ENCODE measurements around the gene PPIL6. TPM values are rescaled to one million over a fixed set of nuclear protein-coding genes. Genes with fewer than 3 reads are reported as not detected.

Gene PPIL6
- total RNA-seq, 4 donors from 2014 or later, result 0.59 to 18.0 (median 4.6) TPM

- no peak for DNase-seq
- TF ChIP-seq CTCF (IDR thresholded peaks at IDR 0.05), result no peak
- no peak for TF ChIP-seq POLR2A (IDR thresholded peaks at IDR 0.05)
- H3K27ac ChIP-seq, result no peak overlapping the region
- H3K36me3 ChIP-seq, result no peaks in the 10 kb centered on the region
- H3K4me1 ChIP-seq, result no peaks in the 10 kb centered on the region
- no peaks in the 10 kb centered on the region for H3K27me3 ChIP-seq
- intact Hi-C loops (cut with DNase I; ENCODE audit: low total_unique reads), result loop anchor here (10.0 kb wide), 1 partner anchor 209 kb away; no protein-coding TSS in a partner anchor
- H3K4me3 ChIP-seq, result no peak overlapping the region
- H3K9me3 ChIP-seq, result no peaks in the 10 kb centered on the region
Observed at GRCh38 chr6:109393886-109394281, 46.5 kb downstream of the PPIL6 start.

- Histone ChIP-seq H3K36me3 (no peaks in the 10 kb centered on the region), H3K4me1 (no peaks in the 10 kb centered on the region), H3K27me3 (no peaks in the 10 kb centered on the region), H3K27ac (no peak overlapping the region), H3K4me3 (no peak overlapping the region), H3K9me3 (no peaks in the 10 kb centered on the region)
- intact Hi-C loops (cut with DNase I; ENCODE audit: low total_unique reads), result loop anchor here (10.0 kb wide), 1 partner anchor 209 kb away; no protein-coding TSS in a partner anchor
- TF ChIP-seq CTCF (IDR thresholded peaks at IDR 0.05), result no peak
- no peak for TF ChIP-seq POLR2A (IDR thresholded peaks at IDR 0.05)
- no peak for DNase-seq
Observed at GRCh38 chr6:109393157-109393885, 47.1 kb downstream of the PPIL6 start.

- Histone ChIP-seq H3K4me1 (no peaks in the 10 kb centered on the region), H3K27ac (no peak overlapping the region), H3K36me3 (no peaks in the 10 kb centered on the region), H3K4me3 (no peak overlapping the region), H3K27me3 (no peaks in the 10 kb centered on the region), H3K9me3 (no peaks in the 10 kb centered on the region)
- TF ChIP-seq POLR2A (IDR thresholded peaks at IDR 0.05), result no peak
- TF ChIP-seq CTCF (IDR thresholded peaks at IDR 0.05), result no peak
- intact Hi-C loops (cut with DNase I; ENCODE audit: low total_unique reads), result loop anchor here (10.0 kb wide), 2 partner anchors 65 to 205 kb away; partner anchors contain the start of gene MICAL1
- no peak for DNase-seq
Observed at GRCh38 chr6:109389650-109390274, 50.7 kb downstream of the PPIL6 start.

- intact Hi-C loops (cut with DNase I; ENCODE audit: low total_unique reads), result loop anchor here (10.0 kb wide), 1 partner anchor 67 kb away; the partner anchor contains the start of gene MICAL1
- H3K27ac ChIP-seq, result no peak overlapping the region
- TF ChIP-seq CTCF (IDR thresholded peaks at IDR 0.05) (no peak), POLR2A (IDR thresholded peaks at IDR 0.05) (no peak)
Observed at GRCh38 chr6:109388265-109388664, 52.2 kb downstream of the PPIL6 start.

GRCh38 chr6:109383438-109383940 lies 56.9 kb downstream of the PPIL6 start:
- no peaks in the 10 kb centered on the region for H3K9me3 ChIP-seq
- intact Hi-C loops (cut with DNase I; ENCODE audit: low total_unique reads), result loop anchor here (10.0 kb wide), 1 partner anchor 71 kb away; the partner anchor contains the start of gene MICAL1
- peak overlapping the region; percentile 97 to 100 for H3K27ac ChIP-seq
- no peak for TF ChIP-seq CTCF (IDR thresholded peaks at IDR 0.05)
- no peak for TF ChIP-seq POLR2A (IDR thresholded peaks at IDR 0.05)
- H3K4me3 ChIP-seq, result peak overlapping the region; percentile 75 to 91
- no peaks in the 10 kb centered on the region for H3K4me1 ChIP-seq
- DNase-seq, result no peak
- H3K36me3 ChIP-seq, result no peaks in the 10 kb centered on the region
- no peaks in the 10 kb centered on the region for H3K27me3 ChIP-seq

More at GRCh38 chr6:109388265-109388664, 52.2 kb downstream of the PPIL6 start:
- no peak for DNase-seq
- Histone ChIP-seq H3K36me3 (no peaks in the 10 kb centered on the region), H3K4me3 (no peak overlapping the region), H3K27me3 (no peaks in the 10 kb centered on the region), H3K9me3 (no peaks in the 10 kb centered on the region), H3K4me1 (no peaks in the 10 kb centered on the region)
